Gastroesophageal sphincter (tissue), 3 donors: Measurements from ENCODE around the gene NOS1.

Experiments
- POLR2A ChIP-seq, 2 donors: fragments of 450-650 bp; IDR thresholded peaks; one replicate each; pipeline ENCODE4 v1.6.1; 2017; ENCODE audit warnings: antibody characterized with exemption in 2 of 2, mild to moderate bottlenecking in 2 of 2, moderate library complexity in 1 of 2
- TF ChIP-seq, protein P1 (sequence below), 4 experiments: fragments of 200-600 bp in 2 of 4; fragments of 450-650 bp in 2 of 4; sonication (generic) in 1 of 4; IDR thresholded peaks; one replicate each; pipeline ENCODE4 v1.5.1; 2017 to 2019; ENCODE audit warnings: antibody characterized with exemption in 4 of 4, mild to moderate bottlenecking in 2 of 4, moderate library complexity in 2 of 4

- TF ChIP-seq, protein P1, sequence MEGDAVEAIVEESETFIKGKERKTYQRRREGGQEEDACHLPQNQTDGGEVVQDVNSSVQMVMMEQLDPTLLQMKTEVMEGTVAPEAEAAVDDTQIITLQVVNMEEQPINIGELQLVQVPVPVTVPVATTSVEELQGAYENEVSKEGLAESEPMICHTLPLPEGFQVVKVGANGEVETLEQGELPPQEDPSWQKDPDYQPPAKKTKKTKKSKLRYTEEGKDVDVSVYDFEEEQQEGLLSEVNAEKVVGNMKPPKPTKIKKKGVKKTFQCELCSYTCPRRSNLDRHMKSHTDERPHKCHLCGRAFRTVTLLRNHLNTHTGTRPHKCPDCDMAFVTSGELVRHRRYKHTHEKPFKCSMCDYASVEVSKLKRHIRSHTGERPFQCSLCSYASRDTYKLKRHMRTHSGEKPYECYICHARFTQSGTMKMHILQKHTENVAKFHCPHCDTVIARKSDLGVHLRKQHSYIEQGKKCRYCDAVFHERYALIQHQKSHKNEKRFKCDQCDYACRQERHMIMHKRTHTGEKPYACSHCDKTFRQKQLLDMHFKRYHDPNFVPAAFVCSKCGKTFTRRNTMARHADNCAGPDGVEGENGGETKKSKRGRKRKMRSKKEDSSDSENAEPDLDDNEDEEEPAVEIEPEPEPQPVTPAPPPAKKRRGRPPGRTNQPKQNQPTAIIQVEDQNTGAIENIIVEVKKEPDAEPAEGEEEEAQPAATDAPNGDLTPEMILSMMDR (IDR thresholded peaks at IDR 0.05), result no peak
- TF ChIP-seq POLR2A (IDR thresholded peaks at IDR 0.05), result no peak
Observed at GRCh38 chr12:117390866-117391265, 29.4 kb upstream of the NOS1 start.
